HG03571 (cell line): ENCODE measurements around the gene RNF166.

Experiments used
- ATAC-seq: cut with Tn5 transposase; IDR thresholded peaks from one replicate; pipeline ENCODE4 v1.9.1; 2021; ENCODE audit not compliant: unreplicated experiment

RNF166 gene

DNA sequence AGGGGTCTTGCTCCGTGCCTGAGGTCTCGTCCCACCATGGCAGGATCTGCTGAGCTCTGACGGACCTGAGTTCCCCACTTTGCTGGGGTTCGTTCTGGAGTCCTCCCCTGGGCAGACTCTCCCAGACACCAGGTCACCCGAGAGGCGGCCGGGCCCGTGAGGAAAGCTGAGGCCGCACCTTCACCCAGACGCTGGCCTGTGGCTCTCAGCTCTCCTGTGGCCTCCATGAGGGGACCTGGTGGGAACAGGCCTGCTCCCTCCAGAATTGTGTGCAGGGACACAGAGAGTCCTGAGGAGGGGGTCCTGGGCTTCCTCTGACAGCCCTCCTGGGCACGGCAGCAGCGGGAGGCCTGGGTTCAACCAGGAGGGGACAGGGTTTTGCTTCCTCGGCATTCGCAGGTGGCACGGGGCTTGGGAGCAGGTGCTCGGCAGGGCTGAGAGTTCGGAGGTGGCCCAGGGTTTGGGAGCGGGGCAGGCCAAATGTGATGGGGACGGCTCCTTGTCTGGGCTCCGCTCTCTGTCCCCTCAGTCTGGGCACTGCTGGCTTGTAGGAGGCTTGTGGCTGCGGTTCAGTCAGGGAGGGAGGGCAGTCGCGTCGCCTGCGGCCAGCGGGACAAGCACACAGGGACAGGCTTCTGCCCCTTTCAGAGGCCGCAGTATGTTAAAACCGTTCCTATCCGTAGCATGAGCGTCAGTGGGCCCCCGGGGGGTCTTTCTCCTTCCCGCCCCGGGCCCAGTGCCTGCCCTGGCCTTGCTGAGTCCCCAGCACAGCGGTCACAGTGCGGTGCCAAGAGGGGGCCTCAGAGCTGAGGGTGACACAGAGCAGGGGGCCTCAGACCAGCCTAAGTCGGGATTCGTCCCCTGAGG is 11.8 kb downstream of the RNF166 start:
- no peak for ATAC-seq

- no peak for ATAC-seq
Observed at GRCh38 chr16:88693420-88694177, 12.6 kb downstream of the RNF166 start.

DNA sequence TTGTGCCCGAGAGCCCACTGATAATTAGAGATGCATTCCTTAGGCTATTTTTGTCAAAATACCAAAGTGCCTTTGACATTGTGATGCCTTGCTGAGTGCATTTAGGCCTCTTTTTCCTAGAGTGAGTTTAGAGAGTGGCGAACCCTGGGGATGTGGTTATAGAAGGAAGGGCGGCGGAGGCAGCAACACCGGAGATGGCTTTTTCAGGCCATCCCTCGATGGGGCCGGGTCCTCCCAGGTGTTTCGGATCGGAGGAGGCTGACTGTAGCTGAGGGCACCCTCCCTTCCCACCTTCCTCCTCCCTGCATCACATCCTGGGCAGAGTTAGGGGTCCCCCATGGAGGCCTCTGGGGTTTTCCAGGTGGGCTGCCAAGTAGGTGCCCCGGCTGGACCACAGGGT is 13.3 kb downstream of the RNF166 start:
- no peak for ATAC-seq

DNA sequence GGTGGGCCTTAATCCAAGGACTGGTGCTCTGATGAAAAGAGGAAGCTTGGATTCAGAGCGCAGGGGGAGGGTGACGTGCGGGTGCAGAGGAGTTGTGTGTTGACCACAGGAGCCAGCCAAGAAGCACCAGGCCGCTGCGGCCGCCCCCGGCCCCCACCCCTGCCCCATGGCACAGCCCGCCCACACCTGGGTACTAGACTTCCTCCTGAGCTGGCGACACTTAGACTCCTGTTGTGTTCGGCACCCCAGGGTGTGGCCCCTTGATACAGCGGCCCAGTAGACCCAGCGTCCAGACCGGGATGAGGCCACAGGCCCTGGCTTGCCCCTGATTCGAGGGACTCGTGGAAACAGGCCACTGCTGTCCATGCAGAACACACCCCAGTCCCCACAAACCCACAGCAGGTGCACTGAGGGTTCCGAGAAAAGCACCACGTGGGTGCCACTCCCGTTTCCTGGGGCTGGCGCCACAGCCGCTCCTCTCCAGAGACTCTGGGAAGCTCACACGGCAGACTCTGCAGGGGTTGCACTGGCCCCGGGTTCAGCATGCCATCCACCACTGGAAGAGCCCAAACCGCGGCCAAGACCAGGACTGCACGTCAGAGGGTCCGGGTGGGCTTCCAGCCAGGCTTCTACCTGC is 14.2 kb downstream of the RNF166 start:
- no peak for ATAC-seq

- ATAC-seq, result no peak
Observed at GRCh38 chr16:88691129-88691813, 14.9 kb downstream of the RNF166 start.

GRCh38 chr16:88690341-88691128 is 15.7 kb downstream of the RNF166 start:
- ATAC-seq, result no peak

GRCh38 chr16:88688013-88688778 is 18.0 kb downstream of the RNF166 start:
- no peak for ATAC-seq

GRCh38 chr16:88687676-88688012 is 18.6 kb downstream of the RNF166 start:
- no peak for ATAC-seq

DNA sequence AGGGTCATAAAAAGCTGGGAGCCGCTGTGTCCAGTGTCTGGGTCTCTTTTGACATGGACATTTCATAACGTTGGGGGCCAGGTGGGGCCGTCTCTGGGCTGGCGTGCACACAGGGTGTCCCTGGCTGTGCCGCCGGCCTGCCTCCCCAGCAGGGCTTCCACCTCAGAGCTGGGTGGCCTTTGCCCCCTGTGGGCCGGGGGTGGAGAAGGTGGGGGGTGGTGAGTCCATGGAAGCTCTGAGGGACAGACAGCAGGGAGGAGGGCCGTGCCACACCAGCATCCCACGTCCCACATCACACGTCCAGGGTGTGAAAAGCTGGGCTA is 19.0 kb downstream of the RNF166 start:
- ATAC-seq, result no peak

DNA sequence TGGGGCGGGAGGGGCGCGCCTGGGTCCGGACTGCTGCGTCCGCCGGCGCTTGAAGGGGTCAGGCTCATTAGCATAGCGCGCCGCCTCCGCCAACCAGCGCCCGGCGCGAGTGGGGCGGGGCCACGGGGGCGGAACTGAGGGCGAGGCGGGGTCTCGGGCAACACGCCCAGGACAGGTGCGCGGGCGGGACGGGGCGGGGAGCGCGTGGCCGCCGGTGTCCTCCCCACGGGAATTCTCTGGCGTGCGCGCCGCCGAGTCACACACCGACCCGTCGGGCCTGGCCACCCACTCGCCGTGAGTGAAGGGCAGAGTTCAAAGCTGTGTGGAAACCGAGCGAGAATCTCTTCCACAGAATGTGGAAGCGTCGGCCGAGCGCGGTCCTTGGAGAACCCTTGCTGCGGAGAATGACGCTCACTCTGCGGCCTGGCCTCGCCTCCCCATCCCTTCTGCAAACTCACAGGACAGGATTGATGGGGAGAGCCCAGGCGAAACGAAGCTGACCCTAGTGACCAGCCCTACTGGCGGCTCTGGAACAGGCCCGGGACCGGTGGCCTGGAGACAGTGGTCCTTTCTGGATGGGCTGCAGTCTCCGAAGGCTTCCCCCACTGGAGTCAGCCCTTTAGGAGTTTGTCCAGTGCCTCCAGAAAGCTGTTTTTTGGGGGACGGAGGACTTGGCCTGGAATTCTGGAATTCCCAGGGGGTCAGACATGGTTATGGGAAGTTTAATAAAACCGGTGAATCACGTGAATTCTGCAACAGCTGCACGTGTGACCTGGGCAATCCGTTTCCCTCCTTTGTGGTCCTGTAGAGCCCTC is 19.6 kb downstream of the RNF166 start, which contains the start of gene SNAI3:
Gene SNAI3 (minus strand): TSS at position 69 of the 815 bp plus-strand sequence. CDS start 101 bp downstream, outside the sequence.
- ATAC-seq, result peak; percentile 54

DNA sequence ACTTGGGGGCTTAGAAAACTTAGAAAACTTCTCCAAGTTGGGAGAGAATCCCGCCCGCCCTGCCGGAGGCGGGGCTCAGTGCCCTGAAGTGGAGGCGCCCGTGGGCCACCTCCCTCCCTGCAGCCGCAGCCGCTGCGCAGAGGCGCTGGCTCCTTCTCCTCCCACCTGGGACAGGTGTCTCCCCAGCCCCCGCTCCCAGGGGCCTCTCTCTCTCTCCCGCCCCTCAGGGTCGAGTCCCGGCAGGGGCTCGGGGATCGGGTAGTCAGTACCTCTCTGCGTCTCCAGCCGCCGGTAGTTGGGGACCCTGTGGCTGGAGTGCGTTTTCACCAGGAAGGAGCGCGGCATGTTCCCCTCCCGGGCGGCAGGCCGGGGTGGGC is 20.2 kb downstream of the RNF166 start:
- peak; percentile 4 for ATAC-seq

GRCh38 chr16:88685156-88686061 is 20.8 kb downstream of the RNF166 start:
- no peak for ATAC-seq

DNA sequence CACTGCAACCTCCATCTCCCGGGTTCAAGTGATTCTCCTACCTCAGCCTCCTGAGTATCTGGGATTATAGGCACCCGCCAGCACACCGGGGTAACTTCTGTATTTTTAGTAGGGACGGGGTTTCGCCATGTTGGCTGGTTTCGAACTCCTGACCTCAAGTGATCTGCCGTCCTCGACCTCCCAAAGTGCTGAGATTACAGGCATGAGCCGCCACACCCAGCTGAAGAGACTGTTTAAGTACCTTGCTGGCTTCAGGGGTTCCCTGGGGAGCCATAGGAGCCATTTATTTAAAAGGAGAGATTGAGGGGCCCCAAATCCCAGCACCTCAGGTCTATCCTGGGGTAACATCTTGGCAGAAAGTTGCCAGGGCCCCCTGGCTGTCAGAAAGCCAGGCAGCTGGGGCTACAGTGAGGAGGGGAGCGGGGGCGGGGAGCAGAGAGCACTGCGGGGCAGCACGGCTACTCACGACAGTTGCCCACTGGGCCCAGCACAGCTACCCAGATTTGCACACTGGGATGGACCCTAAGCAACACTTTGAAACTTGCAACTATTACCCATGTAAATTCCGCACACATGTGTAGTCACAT is 21.5 kb downstream of the RNF166 start:
- ATAC-seq, result no peak

GRCh38 chr16:88681709-88682451 is 24.3 kb downstream of the RNF166 start:
- peak; percentile 65 for ATAC-seq

GRCh38 chr16:88681084-88681680 is 25.0 kb downstream of the RNF166 start:
- ATAC-seq, result no peak

DNA sequence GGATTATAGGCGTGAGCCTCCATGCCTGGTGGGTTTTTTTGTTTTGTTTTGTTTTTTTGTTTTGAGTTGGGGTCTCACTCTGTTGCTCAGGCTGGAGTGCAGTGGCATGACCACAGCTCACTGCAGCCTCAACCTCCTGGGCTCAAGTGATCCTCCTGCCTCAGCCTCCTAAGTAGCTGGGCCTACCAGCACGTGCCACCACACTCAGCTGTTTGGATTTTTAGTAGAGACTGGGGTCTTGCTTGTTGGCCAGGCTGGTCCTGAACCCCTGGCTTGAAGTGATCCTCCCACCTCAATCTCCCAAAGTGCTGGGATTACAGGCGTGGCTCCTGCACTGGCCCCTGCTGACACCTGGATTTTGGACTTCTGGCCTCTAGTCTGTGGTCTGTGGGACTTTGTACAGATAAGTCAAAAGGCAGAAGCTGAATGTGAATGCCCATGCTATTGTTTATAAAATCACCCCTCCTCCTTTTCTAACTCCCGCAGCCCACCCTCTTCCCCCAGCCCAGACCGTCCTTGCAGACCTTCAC is 25.6 kb downstream of the RNF166 start:
- no peak for ATAC-seq
